ENCODE data around the gene MPG. TPM values are rescaled to one million over a fixed set of nuclear protein-coding genes. Genes with fewer than 3 reads are reported as not detected.

Gene MPG
- total RNA-seq, 1 experiment from 2014 or later: 32.6 TPM

GRCh38 chr16:36336-36984, 41.6 kb upstream of the MPG start:
- ChIA-PET POLR2A (no interaction called here), CTCF (no interaction called here), RAD21 (ENCODE audit: low non-redundant PET in 1 of 2, low total read pairs in 2 of 2, uncharacterized antibody in 2 of 2, unreplicated experiment in 2 of 2) (no interaction called here)
- H3K36me3 ChIP-seq (ENCODE audit: control insufficient read depth in 1 of 2, insufficient read depth in 2 of 2, low read length in 2 of 2): no peaks in the 10 kb centered on the region
- H3K4me1 ChIP-seq (ENCODE audit: control insufficient read depth in 1 of 2, insufficient read depth in 2 of 2, low read length in 2 of 2): peaks cover 0 to 7% of the 10 kb centered on the region in 2 experiments; a peak in 1 of 4 replicates
- DNase-seq (ENCODE audit: low read depth, low spot score) (no peak), ATAC-seq (no peak)
- intact Hi-C loops (cut with micrococcal nuclease): no loop called here
- H3K27ac ChIP-seq (ENCODE audit: low read depth, low read length): no peak overlapping the region
- no peak overlapping the region for H3K4me3 ChIP-seq (replicated peaks in 1 of 2; ENCODE audit: low read depth in 1 of 2, low read length in 2 of 2)
- H2AFZ ChIP-seq (ENCODE audit: low read depth, low read length, poor library complexity, severe bottlenecking): no peak overlapping the region
- H3K9ac ChIP-seq (ENCODE audit: low read length): no peak overlapping the region
- H3K27me3 ChIP-seq (ENCODE audit: insufficient read depth, low read length): no peaks in the 10 kb centered on the region
- BruUV-seq (replicated peaks): no TSS peak
- H3K79me2 ChIP-seq (ENCODE audit: insufficient read depth, low read length): no peaks in the 10 kb centered on the region
- H3K4me2 ChIP-seq (ENCODE audit: low read length): no peak overlapping the region
- no peak for TF ChIP-seq FOSL1 (IDR thresholded peaks at IDR 0.05; ENCODE audit: low read depth)
- TF ChIP-seq CBX3 (IDR thresholded peaks at IDR 0.05; ENCODE audit: low read depth): no peak
- TF ChIP-seq ELF1 (IDR thresholded peaks at IDR 0.05; ENCODE audit: borderline replicate concordance, low read depth): no peak
- no peak for TF ChIP-seq ZFX (IDR thresholded peaks at IDR 0.05)
- no peak for TF ChIP-seq POLR2AphosphoS5 (IDR thresholded peaks at IDR 0.05; ENCODE audit: low read depth, low read length)
- TF ChIP-seq EZH2 (IDR thresholded peaks at IDR 0.05): no peak
- TF ChIP-seq REST (IDR thresholded peaks at IDR 0.05; ENCODE audit: low read depth): no peak
- no peak for TF ChIP-seq CEBPB (IDR thresholded peaks at IDR 0.05; ENCODE audit: low read depth)
- no peak for TF ChIP-seq YY1 (IDR thresholded peaks at IDR 0.05; ENCODE audit: extremely low read depth, insufficient replicate concordance, low read depth, low read length)
- no peak for TF ChIP-seq EGR1 (IDR thresholded peaks at IDR 0.05; ENCODE audit: low read depth)
- no peaks in the 10 kb centered on the region for H4K20me1 ChIP-seq (ENCODE audit: insufficient read depth)
- no peaks in the 10 kb centered on the region for H3K9me3 ChIP-seq (ENCODE audit: control insufficient read depth in 1 of 2, insufficient read depth in 1 of 2, low read depth in 1 of 2, low read length in 2 of 2)
- H3K9me2 ChIP-seq (ENCODE audit: insufficient read depth): no peaks in the 10 kb centered on the region
